Nephron progenitor cell (in vitro differentiated cells): ENCODE data around the gene BBX.

Experiments used
- DNase-seq: peaks from one replicate; pipeline ENCODE4 v3.0.0; 2021
- H3K27ac Mint-ChIP-seq: 2 replicates; pipeline ENCODE4 v1.8.0; 2021; ENCODE audit warnings: mild to moderate bottlenecking, moderate library complexity, mixed read lengths
- H3K27me3 Mint-ChIP-seq: 2 replicates; pipeline ENCODE4 v1.8.0; 2021; ENCODE audit warnings: mild to moderate bottlenecking, low read depth, mixed read lengths; ENCODE audit not compliant: poor library complexity
- H3K36me3 Mint-ChIP-seq: 2 replicates; pipeline ENCODE4 v1.8.0; 2021; ENCODE audit warnings: low read depth, mixed read lengths
- H3K4me1 Mint-ChIP-seq: 2 replicates; pipeline ENCODE4 v1.8.0; 2021; ENCODE audit warnings: mixed read lengths
- H3K4me3 Mint-ChIP-seq: 2 replicates; pipeline ENCODE4 v1.8.0; 2021; ENCODE audit warnings: mild to moderate bottlenecking, moderate library complexity, mixed read lengths
- H3K9me3 Mint-ChIP-seq: 2 replicates; pipeline ENCODE4 v1.8.0; 2021; ENCODE audit warnings: mild to moderate bottlenecking, moderate library complexity, mixed read lengths
- CTCF ChIP-seq: fragments of 200-600 bp; sonication (generic); IDR thresholded peaks from 2 replicates; pipeline ENCODE4 v1.5.0; 2021; ENCODE audit warnings: antibody characterized with exemption

Gene BBX

DNA sequence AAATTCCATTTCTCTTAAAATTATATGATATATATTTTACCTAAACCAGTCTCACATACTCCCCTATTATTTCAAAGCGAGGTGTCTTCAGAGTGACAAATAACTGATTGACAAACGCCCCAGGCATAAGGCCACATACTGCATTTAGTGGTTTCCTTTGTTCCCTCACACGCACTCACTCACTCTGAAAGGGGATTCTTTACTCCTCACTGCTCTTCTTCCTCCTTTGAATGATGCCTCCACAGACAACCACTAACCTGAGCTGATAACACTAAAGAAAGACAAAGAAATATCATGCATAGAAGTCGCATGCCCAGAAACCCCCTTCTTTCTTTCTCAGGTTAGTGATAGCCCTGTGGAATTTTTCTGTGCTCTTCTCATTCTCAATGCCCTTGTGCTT lies 24.1 kb upstream of the BBX start:
- H3K27me3 Mint-ChIP-seq: peaks cover 4% of the 10 kb centered on the region
- no peak overlapping the region for H3K27ac Mint-ChIP-seq
- no peak for DNase-seq
- no peaks in the 10 kb centered on the region for H3K9me3 Mint-ChIP-seq
- no peaks in the 10 kb centered on the region for H3K36me3 Mint-ChIP-seq
- no peaks in the 10 kb centered on the region for H3K4me1 Mint-ChIP-seq
- TF ChIP-seq CTCF: no peak
- H3K4me3 Mint-ChIP-seq: no peak overlapping the region

- Mint-ChIP-seq H3K4me1 (no peaks in the 10 kb centered on the region), H3K27me3 (peaks cover 4% of the 10 kb centered on the region), H3K36me3 (no peaks in the 10 kb centered on the region), H3K4me3 (no peak overlapping the region), H3K9me3 (no peaks in the 10 kb centered on the region), H3K27ac (no peak overlapping the region)
- no peak for DNase-seq
- TF ChIP-seq CTCF: no peak
These were observed 16.3 kb upstream of the BBX start for GRCh38 chr3:107506458-107506857.

DNA sequence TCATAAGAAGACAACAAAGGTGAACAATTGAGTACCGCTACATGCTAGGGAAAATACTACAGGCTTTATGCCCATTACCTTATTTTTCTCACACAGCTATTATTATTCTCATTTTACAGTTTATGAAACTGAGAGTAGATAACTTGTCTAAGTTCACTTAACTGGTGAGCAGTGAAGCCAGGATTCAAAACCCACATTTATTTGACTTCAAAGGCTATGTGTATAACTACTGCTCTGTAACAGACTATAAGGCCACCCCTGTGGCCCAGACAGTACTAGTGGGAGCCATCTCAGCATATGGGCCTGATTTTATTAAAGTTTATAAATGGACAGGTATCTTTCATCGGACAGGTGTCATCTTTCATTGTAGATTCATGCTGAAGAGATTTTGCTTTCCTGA lies 14.4 kb upstream of the BBX start:
- TF ChIP-seq CTCF: no peak
- Mint-ChIP-seq H3K4me3 (no peak overlapping the region), H3K27me3 (peaks cover 4% of the 10 kb centered on the region), H3K36me3 (no peaks in the 10 kb centered on the region), H3K9me3 (no peaks in the 10 kb centered on the region), H3K4me1 (no peaks in the 10 kb centered on the region), H3K27ac (no peak overlapping the region)
- no peak for DNase-seq

DNA sequence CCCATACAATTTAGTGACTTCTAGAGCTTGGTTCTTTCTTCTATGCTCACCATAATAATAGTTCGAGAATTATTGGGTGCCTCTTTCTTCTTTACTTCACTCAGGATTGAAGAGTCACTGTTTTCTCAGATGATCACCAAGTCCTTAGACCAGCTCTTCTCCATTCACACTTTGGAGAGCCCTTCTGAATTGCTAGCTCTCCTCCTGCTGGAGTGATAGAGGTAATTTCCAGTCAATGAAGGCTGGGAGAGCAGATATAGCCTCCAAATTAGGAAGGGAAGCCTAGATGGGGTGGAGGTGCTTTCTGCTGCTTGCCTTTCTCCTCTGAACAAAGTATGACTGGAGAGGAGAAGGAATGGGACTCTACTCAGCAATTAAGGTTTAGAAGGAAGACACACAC lies 10.7 kb upstream of the BBX start:
- Mint-ChIP-seq H3K27me3 (peaks cover 13% of the 10 kb centered on the region), H3K4me3 (no peak overlapping the region), H3K9me3 (no peaks in the 10 kb centered on the region), H3K27ac (no peak overlapping the region), H3K36me3 (no peaks in the 10 kb centered on the region), H3K4me1 (no peaks in the 10 kb centered on the region)
- no peak for TF ChIP-seq CTCF
- DNase-seq: no peak

- Mint-ChIP-seq H3K9me3 (no peaks in the 10 kb centered on the region), H3K4me3 (no peak overlapping the region), H3K27ac (no peak overlapping the region), H3K4me1 (no peaks in the 10 kb centered on the region), H3K36me3 (no peaks in the 10 kb centered on the region), H3K27me3 (peaks cover 13% of the 10 kb centered on the region)
- no peak for DNase-seq
- TF ChIP-seq CTCF: no peak
These were observed 8.3 kb upstream of the BBX start for GRCh38 chr3:107514453-107514852.

DNA sequence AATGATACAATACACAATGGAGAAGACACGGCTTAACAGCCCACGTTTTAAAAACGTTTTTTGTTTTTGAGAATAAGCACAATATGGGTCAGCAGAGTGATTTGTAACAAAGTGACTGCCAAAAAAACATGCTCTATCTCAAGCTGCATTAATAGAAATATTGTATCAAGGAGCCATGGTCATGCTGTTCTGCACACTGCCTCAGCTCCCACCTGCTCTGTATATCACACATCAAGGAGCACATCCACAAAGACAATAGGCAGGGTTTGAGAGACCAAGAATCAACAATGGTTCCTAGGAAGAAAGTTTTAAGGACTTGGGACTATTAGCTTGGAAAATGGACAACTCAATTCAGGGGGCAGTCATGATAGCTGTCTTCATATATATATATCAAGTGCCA lies 6.3 kb upstream of the BBX start:
- Mint-ChIP-seq H3K27me3 (peaks cover 16% of the 10 kb centered on the region), H3K9me3 (no peaks in the 10 kb centered on the region), H3K4me1 (no peaks in the 10 kb centered on the region), H3K36me3 (no peaks in the 10 kb centered on the region), H3K27ac (no peak overlapping the region), H3K4me3 (no peak overlapping the region)
- DNase-seq: no peak
- no peak for TF ChIP-seq CTCF
